OCI-LY3 (cell line): ENCODE results near the gene LGR4.

Experiments used
- H2AFZ ChIP-seq: fragments of 200-600, 300-600 bp; shearing (Covaris generic); 2 replicates; pipeline ENCODE4 v1.6.0; 2014; ENCODE audit warnings: antibody characterized with exemption, low read depth, low read length
- H3K27ac ChIP-seq: fragments of 200-600, 300-600 bp; sonication (generic); 2 replicates; pipeline ENCODE4 v1.5.1; 2014; ENCODE audit warnings: mild to moderate bottlenecking, low read length, moderate library complexity, mixed read lengths
- H3K27me3 ChIP-seq: fragments of 200-600, 300-600 bp; sonication (generic); 2 replicates; pipeline ENCODE4 v1.6.1; 2014; ENCODE audit warnings: low read depth, low read length, mixed read lengths
- H3K36me3 ChIP-seq: fragments of 200-600, 300-600 bp; sonication (generic); replicated peaks from 2 replicates; pipeline ENCODE3; 2014; ENCODE audit warnings: low read depth, low read length, mixed read lengths
- H3K4me1 ChIP-seq: fragments of 300-600, 200-600 bp; sonication (generic); 2 replicates; pipeline ENCODE4 v1.6.1; 2014; ENCODE audit warnings: low read length, mixed read lengths
- H3K4me2 ChIP-seq: fragments of 200-600, 300-600 bp; sonication (generic); 2 replicates; pipeline ENCODE4 v1.6.1; 2014; ENCODE audit warnings: low read length, mixed read lengths
- H3K4me3 ChIP-seq: fragments of 300-600, 200-600 bp; sonication (generic); 2 replicates; pipeline ENCODE4 v1.5.1; 2014; ENCODE audit warnings: antibody characterized with exemption, mild to moderate bottlenecking, low read length, moderate library complexity
- H3K79me2 ChIP-seq: fragments of 300-600, 200-600 bp; shearing (Covaris generic); 2 replicates; pipeline ENCODE4 v1.6.1; 2014; ENCODE audit warnings: mild to moderate bottlenecking, low read length, mixed read lengths
- H3K9ac ChIP-seq: fragments of 300-600, 200-600 bp; shearing (Covaris generic); 2 replicates; pipeline ENCODE4 v1.6.0; 2014; ENCODE audit warnings: mild to moderate bottlenecking, low read length, moderate library complexity
- H3K9me3 ChIP-seq: fragments of 200-600, 300-600 bp; shearing (Covaris generic); 2 replicates; pipeline ENCODE4 v1.6.1; 2014; ENCODE audit warnings: low read length, mixed read lengths; ENCODE audit not compliant: insufficient read depth
- H4K20me1 ChIP-seq: fragments of 200-600, 300-600 bp; sonication (generic); 2 replicates; pipeline ENCODE4 v1.6.1; 2016; ENCODE audit warnings: low read length, mixed read lengths; ENCODE audit not compliant: insufficient read depth
- EZH2phosphoT487 ChIP-seq: fragments of 200-600 bp; shearing (Covaris generic); IDR thresholded peaks from 2 replicates; pipeline ENCODE4 v1.6.1; 2018; ENCODE audit warnings: antibody characterized with exemption, mixed run types, low read depth
- TF ChIP-seq, protein P1 (sequence below): fragments of 200-600, 300-600 bp; sonication (generic); IDR thresholded peaks from 2 replicates; pipeline ENCODE4 v1.5.1; 2014; ENCODE audit warnings: antibody characterized with exemption, low read length, low read depth

The LGR4 gene

DNA sequence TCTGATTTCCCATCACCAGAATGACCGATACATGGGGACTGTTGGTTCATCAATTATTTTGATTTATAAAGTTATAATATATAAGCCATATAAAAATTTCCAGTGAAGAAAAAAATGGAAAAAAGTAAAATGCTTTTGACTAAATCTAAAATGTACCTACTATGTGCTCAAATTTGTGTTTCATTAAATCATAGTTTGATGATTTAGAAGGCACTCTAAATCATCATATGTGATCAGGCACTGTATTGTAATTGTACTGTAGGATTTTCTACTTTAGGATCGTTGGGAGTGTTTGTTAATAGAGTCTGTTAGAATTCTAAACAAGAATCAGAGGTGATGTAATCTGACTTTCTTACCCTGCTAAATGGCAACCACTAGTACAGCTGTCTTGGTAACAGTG, 31.6 kb upstream of the LGR4 start:
- TF ChIP-seq EZH2phosphoT487 = no peak
- TF ChIP-seq, protein P1, sequence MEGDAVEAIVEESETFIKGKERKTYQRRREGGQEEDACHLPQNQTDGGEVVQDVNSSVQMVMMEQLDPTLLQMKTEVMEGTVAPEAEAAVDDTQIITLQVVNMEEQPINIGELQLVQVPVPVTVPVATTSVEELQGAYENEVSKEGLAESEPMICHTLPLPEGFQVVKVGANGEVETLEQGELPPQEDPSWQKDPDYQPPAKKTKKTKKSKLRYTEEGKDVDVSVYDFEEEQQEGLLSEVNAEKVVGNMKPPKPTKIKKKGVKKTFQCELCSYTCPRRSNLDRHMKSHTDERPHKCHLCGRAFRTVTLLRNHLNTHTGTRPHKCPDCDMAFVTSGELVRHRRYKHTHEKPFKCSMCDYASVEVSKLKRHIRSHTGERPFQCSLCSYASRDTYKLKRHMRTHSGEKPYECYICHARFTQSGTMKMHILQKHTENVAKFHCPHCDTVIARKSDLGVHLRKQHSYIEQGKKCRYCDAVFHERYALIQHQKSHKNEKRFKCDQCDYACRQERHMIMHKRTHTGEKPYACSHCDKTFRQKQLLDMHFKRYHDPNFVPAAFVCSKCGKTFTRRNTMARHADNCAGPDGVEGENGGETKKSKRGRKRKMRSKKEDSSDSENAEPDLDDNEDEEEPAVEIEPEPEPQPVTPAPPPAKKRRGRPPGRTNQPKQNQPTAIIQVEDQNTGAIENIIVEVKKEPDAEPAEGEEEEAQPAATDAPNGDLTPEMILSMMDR = no peak
- Histone ChIP-seq H3K9me3 (no peaks in the 10 kb centered on the region), H3K27ac (no peak overlapping the region), H3K27me3 (no peaks in the 10 kb centered on the region), H4K20me1 (peaks cover 9% of the 10 kb centered on the region), H3K4me1 (peaks cover 12% of the 10 kb centered on the region), H2AFZ (no peak overlapping the region), H3K4me2 (no peak overlapping the region), H3K79me2 (peaks cover 60% of the 10 kb centered on the region), H3K36me3 (peaks cover 18% of the 10 kb centered on the region), H3K4me3 (no peak overlapping the region), H3K9ac (no peak overlapping the region)

DNA sequence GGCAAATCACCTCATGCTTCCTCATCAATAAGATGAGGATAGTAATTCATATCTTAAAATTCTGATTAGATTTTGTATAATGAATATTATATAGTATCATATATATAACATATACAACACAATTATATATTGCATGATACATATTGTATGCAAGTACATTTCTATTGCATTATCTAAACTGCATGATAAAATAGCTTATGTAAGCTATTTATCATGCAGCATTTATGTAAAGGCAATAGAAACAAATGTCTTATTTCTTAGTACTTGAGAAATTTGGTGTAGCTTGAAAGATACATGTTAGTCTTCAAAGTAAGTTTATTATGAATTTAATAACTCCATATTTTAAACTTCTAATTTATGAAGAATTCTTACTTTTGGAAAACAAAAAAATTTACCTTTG, 28.5 kb upstream of the LGR4 start:
- peaks cover 7% of the 10 kb centered on the region for H3K4me1 ChIP-seq
- no peaks in the 10 kb centered on the region for H3K9me3 ChIP-seq
- no peak overlapping the region for H3K27ac ChIP-seq
- peaks cover 31% of the 10 kb centered on the region for H3K36me3 ChIP-seq
- no peak overlapping the region for H2AFZ ChIP-seq
- H4K20me1 ChIP-seq = peaks cover 9% of the 10 kb centered on the region
- H3K27me3 ChIP-seq = no peaks in the 10 kb centered on the region
- H3K79me2 ChIP-seq = peaks cover 53% of the 10 kb centered on the region
- no peak overlapping the region for H3K4me3 ChIP-seq
- TF ChIP-seq, protein P1 = no peak
- TF ChIP-seq EZH2phosphoT487 = no peak
- no peak overlapping the region for H3K9ac ChIP-seq
- H3K4me2 ChIP-seq = no peak overlapping the region

DNA sequence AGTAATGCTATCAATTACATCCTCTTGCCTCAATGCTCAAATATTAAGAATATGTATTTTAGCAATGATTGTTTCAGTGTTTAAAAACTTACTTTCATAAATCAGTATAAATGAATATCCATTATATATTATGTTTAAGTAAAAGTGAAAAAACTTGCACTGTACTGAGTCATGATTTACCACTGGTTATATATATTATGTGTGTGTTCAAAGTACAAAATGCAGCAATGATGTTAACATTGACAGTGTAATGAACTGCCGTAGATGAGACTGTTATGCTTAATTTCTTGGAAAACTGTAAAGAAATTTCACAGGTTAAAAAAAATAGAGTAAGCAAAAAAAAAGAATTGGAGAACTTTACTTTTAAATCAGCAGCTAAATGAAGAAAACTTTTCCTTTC, 25.3 kb upstream of the LGR4 start:
- Histone ChIP-seq H3K27me3 (no peaks in the 10 kb centered on the region), H3K9me3 (no peaks in the 10 kb centered on the region), H3K4me2 (no peak overlapping the region), H3K79me2 (peaks cover 23% of the 10 kb centered on the region), H3K9ac (no peak overlapping the region), H3K4me1 (no peaks in the 10 kb centered on the region), H3K36me3 (peaks cover 37% of the 10 kb centered on the region), H2AFZ (no peak overlapping the region), H4K20me1 (no peaks in the 10 kb centered on the region), H3K27ac (no peak overlapping the region), H3K4me3 (no peak overlapping the region)
- TF ChIP-seq, protein P1 = no peak
- no peak for TF ChIP-seq EZH2phosphoT487

DNA sequence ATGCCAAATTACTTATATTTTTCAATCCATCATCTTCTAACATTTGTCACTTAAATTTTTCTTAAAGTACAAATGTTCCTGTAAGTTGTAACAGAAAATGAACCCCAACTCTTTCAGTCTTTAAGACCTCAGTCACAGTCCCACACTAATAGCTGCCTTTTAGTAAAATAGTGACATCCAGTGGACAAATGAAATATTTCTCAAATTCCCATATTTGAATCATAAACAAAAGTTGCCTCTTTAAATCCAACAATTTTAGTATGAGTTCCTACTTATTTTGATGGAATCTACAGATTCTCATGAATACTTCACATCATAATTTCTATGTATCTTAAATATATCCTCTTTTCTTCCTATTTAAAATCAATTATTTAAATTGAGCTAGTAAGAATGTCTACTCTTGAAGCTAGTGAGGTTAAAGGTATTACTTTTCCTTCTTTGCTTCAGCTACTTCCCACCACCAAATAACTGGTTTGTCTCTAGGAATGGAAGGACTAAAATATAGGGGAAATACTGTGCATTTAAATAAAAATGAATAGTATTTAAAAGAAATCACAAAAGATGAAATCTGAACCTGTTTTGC, 24.8 kb upstream of the LGR4 start:
- Histone ChIP-seq H3K9me3 (no peaks in the 10 kb centered on the region), H3K4me1 (no peaks in the 10 kb centered on the region), H3K27me3 (no peaks in the 10 kb centered on the region), H3K27ac (no peak overlapping the region), H3K79me2 (peaks cover 17% of the 10 kb centered on the region), H4K20me1 (no peaks in the 10 kb centered on the region), H2AFZ (no peak overlapping the region), H3K36me3 (peaks cover 37% of the 10 kb centered on the region), H3K4me3 (no peak overlapping the region), H3K4me2 (no peak overlapping the region), H3K9ac (no peak overlapping the region)
- no peak for TF ChIP-seq EZH2phosphoT487
- TF ChIP-seq, protein P1 = peak; percentile 61
